ENCODE measurements around the gene TSEN2.

DNA sequence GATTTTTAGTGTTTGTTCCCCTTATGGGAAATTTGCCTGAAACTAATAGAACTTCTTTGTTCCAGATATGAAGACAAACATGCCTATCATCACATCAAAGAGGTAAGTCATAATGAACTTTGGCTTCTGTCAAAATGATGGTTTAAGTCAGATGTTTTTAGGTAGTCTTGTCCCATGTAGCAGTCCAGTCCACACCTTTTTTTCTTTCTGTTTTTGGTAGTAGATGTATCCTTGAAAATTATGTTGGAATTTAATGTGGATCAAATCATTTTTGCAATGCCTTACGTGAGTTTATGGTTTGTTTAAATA is 12.1 kb downstream of the TSEN2 start:
- TF ChIP-seq, protein P1, sequence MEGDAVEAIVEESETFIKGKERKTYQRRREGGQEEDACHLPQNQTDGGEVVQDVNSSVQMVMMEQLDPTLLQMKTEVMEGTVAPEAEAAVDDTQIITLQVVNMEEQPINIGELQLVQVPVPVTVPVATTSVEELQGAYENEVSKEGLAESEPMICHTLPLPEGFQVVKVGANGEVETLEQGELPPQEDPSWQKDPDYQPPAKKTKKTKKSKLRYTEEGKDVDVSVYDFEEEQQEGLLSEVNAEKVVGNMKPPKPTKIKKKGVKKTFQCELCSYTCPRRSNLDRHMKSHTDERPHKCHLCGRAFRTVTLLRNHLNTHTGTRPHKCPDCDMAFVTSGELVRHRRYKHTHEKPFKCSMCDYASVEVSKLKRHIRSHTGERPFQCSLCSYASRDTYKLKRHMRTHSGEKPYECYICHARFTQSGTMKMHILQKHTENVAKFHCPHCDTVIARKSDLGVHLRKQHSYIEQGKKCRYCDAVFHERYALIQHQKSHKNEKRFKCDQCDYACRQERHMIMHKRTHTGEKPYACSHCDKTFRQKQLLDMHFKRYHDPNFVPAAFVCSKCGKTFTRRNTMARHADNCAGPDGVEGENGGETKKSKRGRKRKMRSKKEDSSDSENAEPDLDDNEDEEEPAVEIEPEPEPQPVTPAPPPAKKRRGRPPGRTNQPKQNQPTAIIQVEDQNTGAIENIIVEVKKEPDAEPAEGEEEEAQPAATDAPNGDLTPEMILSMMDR (IDR thresholded peaks at IDR 0.05): no peak
- no peak for TF ChIP-seq POLR2A (IDR thresholded peaks at IDR 0.05)
- no peak for TF ChIP-seq EP300 (IDR thresholded peaks at IDR 0.05)
